ENCODE results near the gene FUT1.
"Not testable (repeated sequence)": the region's sequence is repeated elsewhere in the genome, so short reads cannot be mapped to it uniquely, and the experiment has no call there.

Gene FUT1

GRCh38 chr19:48795055-48795684 is 42.7 kb upstream of the FUT1 start:
- peak; percentile 92 for TF ChIP-seq CTCF (conservative IDR thresholded peaks at IDR 0.05; ENCODE audit: low read depth, low read length)

GRCh38 chr19:48794291-48794690 is 41.9 kb upstream of the FUT1 start:
- no peak for DNase-seq (ENCODE audit: low read depth)
- TF ChIP-seq CTCF (conservative IDR thresholded peaks at IDR 0.05; ENCODE audit: low read depth, low read length) = no peak

More at GRCh38 chr19:48795055-48795684, 42.7 kb upstream of the FUT1 start:
- DNase-seq (ENCODE audit: low read depth) = peak; percentile 97
- peak overlapping the region; percentile 66 for H3K4me3 ChIP-seq (ENCODE audit: low read depth, low read length)

GRCh38 chr19:48793271-48793670 is 40.8 kb upstream of the FUT1 start:
- no peak overlapping the region for H3K4me3 ChIP-seq (ENCODE audit: low read depth, low read length)
- no peak for TF ChIP-seq CTCF (conservative IDR thresholded peaks at IDR 0.05; ENCODE audit: low read depth, low read length)
- DNase-seq (ENCODE audit: low read depth) = no peak

More at GRCh38 chr19:48794291-48794690, 41.9 kb upstream of the FUT1 start:
- no peak overlapping the region for H3K4me3 ChIP-seq (ENCODE audit: low read depth, low read length)

GRCh38 chr19:48787331-48787730 is 34.9 kb upstream of the FUT1 start:
- not testable (repeated sequence) for DNase-seq (ENCODE audit: low read depth); H3K4me3 ChIP-seq (ENCODE audit: low read depth, low read length)

GRCh38 chr19:48786422-48786821 is 34.0 kb upstream of the FUT1 start:
- DNase-seq (ENCODE audit: low read depth) = not testable (repeated sequence)

GRCh38 chr19:48784527-48784926 is 32.1 kb upstream of the FUT1 start:
- no peak overlapping the region for H3K4me3 ChIP-seq (ENCODE audit: low read depth, low read length)
- DNase-seq (ENCODE audit: low read depth) = peak; percentile 62
- TF ChIP-seq CTCF (conservative IDR thresholded peaks at IDR 0.05; ENCODE audit: low read depth, low read length) = peak; percentile 61

More at GRCh38 chr19:48786422-48786821, 34.0 kb upstream of the FUT1 start:
- H3K4me3 ChIP-seq (ENCODE audit: low read depth, low read length) = not testable (repeated sequence)

- TF ChIP-seq CTCF (conservative IDR thresholded peaks at IDR 0.05; ENCODE audit: low read depth, low read length) = no peak
- H3K4me3 ChIP-seq (ENCODE audit: low read depth, low read length) = no peak overlapping the region
- peak; percentile 50 for DNase-seq (ENCODE audit: low read depth)
Measured at GRCh38 chr19:48780631-48781391, 28.4 kb upstream of the FUT1 start.

- no peak for DNase-seq (ENCODE audit: low read depth)
- no peak for TF ChIP-seq CTCF (conservative IDR thresholded peaks at IDR 0.05; ENCODE audit: low read depth, low read length)
- H3K4me3 ChIP-seq (ENCODE audit: low read depth, low read length) = no peak overlapping the region
Measured at GRCh38 chr19:48779636-48780035, 27.2 kb upstream of the FUT1 start.

All from choroid plexus epithelial cell (primary cell).